H1 (cell line): ENCODE results near the gene SLC25A12. TPM values are rescaled to one million over a fixed set of nuclear protein-coding genes. Genes with fewer than 3 reads are reported as not detected.

ENCODE experiments used
- CTCF ChIA-PET: fragments of 300-600 bp; sonication (Branson Sonifier 250); formaldehyde crosslinking; loops from one replicate; lab custom pipeline; 2021; ENCODE audit not compliant: partially characterized antibody; lab: Charles Lee
- POLR2A ChIA-PET: fragments of 300-600 bp; sonication (Branson Sonifier 250); formaldehyde crosslinking; loops from one replicate; lab custom pipeline; 2021; ENCODE audit warnings: inconsistent platforms; ENCODE audit not compliant: partially characterized antibody; lab: Charles Lee
- DNase-seq, 2 experiments: peaks; one replicate each; pipeline versions ENCODE4 v3.0.0 to v3.0.0-alpha.2; 2010 to 2022; ENCODE audit warnings: low spot score in 2 of 2, low read depth in 1 of 2, mixed read lengths in 1 of 2
- FAIRE-seq: peaks from 2 replicates; lab custom pipeline; 2011; peaks lifted over from hg19 to GRCh38; lab: Jason Lieb, UNC
- H2AFZ ChIP-seq: 2 replicates; pipeline ENCODE4 v1.8.1; 2012; ENCODE audit warnings: low read length, inconsistent platforms
- H2AK5ac ChIP-seq: 2 replicates; pipeline ENCODE4 v1.6.1; 2013; ENCODE audit warnings: low read depth, low read length
- H2BK120ac ChIP-seq: replicated peaks from 2 replicates; pipeline ENCODE3; 2013; ENCODE audit warnings: low read depth, low read length, inconsistent platforms
- H2BK12ac ChIP-seq: 2 replicates; pipeline ENCODE4 v1.6.1; 2013; ENCODE audit warnings: low read depth, low read length
- H2BK15ac ChIP-seq: 2 replicates; pipeline ENCODE4 v1.6.1; 2013; ENCODE audit warnings: low read length
- H2BK20ac ChIP-seq: 2 replicates; pipeline ENCODE4 v1.6.1; 2013; ENCODE audit warnings: low read length
- H2BK5ac ChIP-seq: 2 replicates; pipeline ENCODE4 v1.6.1; 2013; ENCODE audit warnings: low read depth, low read length
- H3K14ac ChIP-seq: 2 replicates; pipeline ENCODE4 v1.6.1; 2013; ENCODE audit warnings: inconsistent platforms; ENCODE audit not compliant: insufficient read length
- H3K18ac ChIP-seq: 2 replicates; pipeline ENCODE4 v1.6.1; 2013; ENCODE audit warnings: low read length; ENCODE audit errors: extremely low read depth
- H3K23ac ChIP-seq: 2 replicates; pipeline ENCODE4 v1.6.1; 2013; ENCODE audit warnings: inconsistent platforms; ENCODE audit not compliant: insufficient read length
- H3K23me2 ChIP-seq: 2 replicates; pipeline ENCODE4 v1.6.1; 2013; ENCODE audit warnings: low read depth, low read length
- H3K27ac ChIP-seq: 2 replicates; pipeline ENCODE4 v1.6.1; 2011; ENCODE audit warnings: low read depth, low read length, inconsistent platforms
- H3K27me3 ChIP-seq, 4 experiments: replicated peaks in 1 of 4; 1 replicate in 1 of 4; 2 replicates in 3 of 4; pipeline versions ENCODE4 v1.6.1 to v1.8.1; 2011 to 2013; ENCODE audit warnings: low read length in 3 of 4, mild to moderate bottlenecking in 3 of 4, inconsistent platforms in 2 of 4, mixed read lengths in 2 of 4, moderate library complexity in 1 of 4; ENCODE audit not compliant: control insufficient read depth in 3 of 4, insufficient read depth in 3 of 4; ENCODE audit errors: extremely low read depth in 1 of 4
- H3K36me3 ChIP-seq, 4 experiments: 2 replicates each; pipeline versions ENCODE4 v1.6.1 to v1.8.1; 2011 to 2013; ENCODE audit warnings: mild to moderate bottlenecking in 4 of 4, low read length in 3 of 4, moderate library complexity in 2 of 4, control low read depth in 1 of 4, inconsistent platforms in 1 of 4; ENCODE audit not compliant: insufficient read depth in 4 of 4, control insufficient read depth in 2 of 4
- H3K4ac ChIP-seq: replicated peaks from 2 replicates; pipeline ENCODE3; 2013; ENCODE audit warnings: low read length, low read depth, mixed read lengths, inconsistent platforms; ENCODE audit not compliant: insufficient read length
- H3K4me1 ChIP-seq, 4 experiments: replicated peaks in 1 of 4; 1 replicate in 1 of 4; 2 replicates in 3 of 4; pipeline versions ENCODE4 v1.6.1 to v1.8.1; 2011 to 2013; ENCODE audit warnings: low read length in 3 of 4, inconsistent platforms in 2 of 4, mixed read lengths in 1 of 4; ENCODE audit not compliant: insufficient read depth in 4 of 4, control insufficient read depth in 3 of 4
- H3K4me2 ChIP-seq, 2 experiments: 2 replicates each; pipeline versions ENCODE4 v1.6.1 to v1.8.1; 2011 to 2013; ENCODE audit warnings: low read depth in 2 of 2, low read length in 2 of 2, control low read depth in 1 of 2, inconsistent platforms in 1 of 2, mild to moderate bottlenecking in 1 of 2; ENCODE audit not compliant: insufficient read depth in 1 of 2
- H3K4me3 ChIP-seq, 4 experiments: fragments of 200-600, 300-600 bp in 1 of 4; sonication (generic), shearing (Covaris generic), sonication (Bioruptor Twin) in 1 of 4; 2 replicates each; pipeline versions ENCODE4 v1.5.1 to v1.8.1; 2011 to 2016; ENCODE audit warnings: low read length in 4 of 4, low read depth in 3 of 4, control low read depth in 2 of 4, inconsistent platforms in 2 of 4, mild to moderate bottlenecking in 2 of 4, mixed read lengths in 1 of 4, moderate library complexity in 1 of 4; ENCODE audit not compliant: insufficient read depth in 2 of 4; ENCODE audit errors: extremely low read depth in 1 of 4
- H3K56ac ChIP-seq: replicated peaks from 2 replicates; pipeline ENCODE3; 2013; ENCODE audit warnings: low read depth, mild to moderate bottlenecking, mixed read lengths, low read length, inconsistent platforms; ENCODE audit not compliant: insufficient read length
- H3K79me1 ChIP-seq: 2 replicates; pipeline ENCODE4 v1.6.1; 2013; ENCODE audit warnings: low read depth, low read length, control low read depth
- H3K79me2 ChIP-seq, 2 experiments: 2 replicates each; pipeline versions ENCODE4 v1.6.1 to v1.8.1; 2012 to 2013; ENCODE audit warnings: low read length in 2 of 2, mild to moderate bottlenecking in 2 of 2, inconsistent platforms in 1 of 2; ENCODE audit not compliant: insufficient read depth in 2 of 2, control insufficient read depth in 1 of 2
- H3K9ac ChIP-seq, 4 experiments: replicated peaks in 1 of 4; 1 replicate in 1 of 4; 2 replicates in 3 of 4; pipeline versions ENCODE4 v1.6.1 to v1.8.1; 2011 to 2013; ENCODE audit warnings: low read depth in 3 of 4, low read length in 3 of 4, control low read depth in 2 of 4, mild to moderate bottlenecking in 2 of 4, moderate library complexity in 2 of 4, inconsistent platforms in 1 of 4; ENCODE audit errors: extremely low read depth in 1 of 4
- H3K9me3 ChIP-seq, 2 experiments: 2 replicates each; pipeline versions ENCODE4 v1.6.1 to v1.8.1; 2012 to 2013; ENCODE audit warnings: mild to moderate bottlenecking in 2 of 2, moderate library complexity in 2 of 2, control low read depth in 1 of 2, inconsistent platforms in 1 of 2, low read depth in 1 of 2, low read length in 1 of 2, mixed read lengths in 1 of 2; ENCODE audit not compliant: insufficient read depth in 2 of 2
- H4K20me1 ChIP-seq, 2 experiments: replicated peaks in 1 of 2; 2 replicates each; pipeline versions ENCODE3 to v1.8.1; 2011 to 2013; ENCODE audit warnings: inconsistent platforms in 2 of 2, low read length in 2 of 2, mild to moderate bottlenecking in 1 of 2; ENCODE audit not compliant: insufficient read depth in 2 of 2, control insufficient read depth in 1 of 2
- H4K5ac ChIP-seq: 2 replicates; pipeline ENCODE4 v1.6.1; 2013; ENCODE audit warnings: low read length, low read depth, mixed read lengths, inconsistent platforms; ENCODE audit not compliant: insufficient read length
- H4K8ac ChIP-seq: 2 replicates; pipeline ENCODE4 v1.8.0; 2013; ENCODE audit warnings: mild to moderate bottlenecking, moderate library complexity, low read length, inconsistent platforms; ENCODE audit not compliant: insufficient read depth; ENCODE audit errors: extremely low read depth
- H4K91ac ChIP-seq: replicated peaks from 2 replicates; pipeline ENCODE3; 2013; ENCODE audit warnings: low read length, mixed read lengths, inconsistent platforms; ENCODE audit not compliant: insufficient read length
- CBX8 ChIP-seq: fragments of 300-800, 300-1000 bp; sonication (generic); IDR thresholded peaks from 2 replicates; pipeline ENCODE4 v1.7.1; 2016; ENCODE audit warnings: low read depth, low read length, borderline replicate concordance
- CHD1 ChIP-seq: IDR thresholded peaks from 2 replicates; pipeline ENCODE4 v1.6.1; 2012; ENCODE audit warnings: low read depth, low read length, improper control_type of control experiment
- CHD2 ChIP-seq: IDR thresholded peaks from 2 replicates; pipeline ENCODE4 v1.6.1; 2012; ENCODE audit warnings: low read length, improper control_type of control experiment
- FOSL1 ChIP-seq: IDR thresholded peaks from 2 replicates; pipeline ENCODE4 v1.6.1; 2011; ENCODE audit warnings: mild to moderate bottlenecking, low read depth, low read length, moderate library complexity; ENCODE audit not compliant: insufficient read depth
- HDAC2 ChIP-seq, 2 experiments: fragments of 300-600 bp in 1 of 2; sonication (generic) in 1 of 2; IDR thresholded peaks; 2 replicates each; pipeline ENCODE4 v1.6.1; 2011 to 2012; ENCODE audit warnings: low read depth in 2 of 2, low read length in 2 of 2, mild to moderate bottlenecking in 2 of 2, moderate library complexity in 2 of 2, borderline replicate concordance in 1 of 2, inconsistent platforms in 1 of 2
- RAD21 ChIP-seq, 2 experiments: IDR thresholded peaks in 1 of 2; conservative IDR thresholded peaks in 1 of 2; 2 replicates each; pipeline ENCODE4 v1.6.1; 2011; ENCODE audit warnings: low read depth in 2 of 2, low read length in 2 of 2, improper control_type of control experiment in 1 of 2, inconsistent platforms in 1 of 2, mild to moderate bottlenecking in 1 of 2, moderate library complexity in 1 of 2
- RNF2 ChIP-seq: fragments of 200-900, 300-1000 bp; sonication (generic); IDR thresholded peaks from 2 replicates; pipeline ENCODE4 v1.7.1; 2016; ENCODE audit warnings: borderline replicate concordance, low read depth, mild to moderate bottlenecking, antibody characterized with exemption, low read length; ENCODE audit not compliant: poor library complexity, severe bottlenecking; ENCODE audit errors: missing control alignments
- RXRA ChIP-seq: IDR thresholded peaks from 2 replicates; pipeline ENCODE4 v1.6.1; 2011; ENCODE audit warnings: low read depth, mild to moderate bottlenecking, low read length, moderate library complexity; ENCODE audit not compliant: insufficient read depth
- TAF1 ChIP-seq: IDR thresholded peaks from 2 replicates; pipeline ENCODE4 v1.6.1; 2011; ENCODE audit warnings: mild to moderate bottlenecking, low read depth, low read length
- TCF12 ChIP-seq: IDR thresholded peaks from 2 replicates; pipeline ENCODE4 v1.6.1; 2011; ENCODE audit warnings: low read depth, mild to moderate bottlenecking, low read length
- YY1 ChIP-seq: IDR thresholded peaks from 2 replicates; pipeline ENCODE4 v1.6.1; 2011; ENCODE audit warnings: low read depth, mild to moderate bottlenecking, low read length
- ZNF274 ChIP-seq: IDR thresholded peaks from 2 replicates; pipeline ENCODE4 v1.7.0; 2012; ENCODE audit warnings: low read length, borderline replicate concordance; ENCODE audit errors: extremely low read depth
- WGBS, 2 experiments: shearing (Covaris generic) in 1 of 2; methylation state at CpG; one replicate each; pipeline versions ENCODE4 v1.1.6 to v1.1.7; 2013 to 2015; ENCODE audit warnings: low lambda C conversion rate in 2 of 2, mixed read lengths in 2 of 2, inconsistent platforms in 1 of 2, low coverage in 1 of 2, missing lambda C conversion rate in 1 of 2; ENCODE audit not compliant: insufficient replicate concordance in 2 of 2, insufficient coverage in 1 of 2, insufficient read length in 1 of 2; ENCODE audit errors: extremely low coverage in 1 of 2, missing lambda C conversion rate in 1 of 2; 5-methylcytosine and 5-hydroxymethylcytosine counted together
- polyA plus RNA-seq, 7 experiments: library from polyadenylated mRNA; depleted of rRNA in 3 of 7; stranded (reverse) in 5 of 7; unstranded in 2 of 7; fragments of >200 nt in 5 of 7; fragments of 200-250 nt in 2 of 7; gene quantifications; 1 replicate in 5 of 7; 2 replicates in 1 of 7; 4 replicates in 1 of 7; pipeline versions ENCODE4 v1.2.1 to v1.2.3, GENCODE V29; 2011 to 2013; ENCODE audit warnings: missing spikeins in 2 of 7, mixed read lengths in 2 of 7
- total RNA-seq: library from RNA; stranded (reverse); fragmentation: NEBNext Ultra II Directional; extraction: Animal tissue kit (Norgen Biotek cat#: 25700); gene quantifications from 2 replicates; pipeline ENCODE4 v1.2.1, GENCODE V29; 2021

SLC25A12 gene
- total and polyA plus RNA-seq, 2 of the 8 experiments (the other 6 are each of a cell fraction or from before 2014, with no cell fraction given), result 7.7 to 10.2 TPM

DNA sequence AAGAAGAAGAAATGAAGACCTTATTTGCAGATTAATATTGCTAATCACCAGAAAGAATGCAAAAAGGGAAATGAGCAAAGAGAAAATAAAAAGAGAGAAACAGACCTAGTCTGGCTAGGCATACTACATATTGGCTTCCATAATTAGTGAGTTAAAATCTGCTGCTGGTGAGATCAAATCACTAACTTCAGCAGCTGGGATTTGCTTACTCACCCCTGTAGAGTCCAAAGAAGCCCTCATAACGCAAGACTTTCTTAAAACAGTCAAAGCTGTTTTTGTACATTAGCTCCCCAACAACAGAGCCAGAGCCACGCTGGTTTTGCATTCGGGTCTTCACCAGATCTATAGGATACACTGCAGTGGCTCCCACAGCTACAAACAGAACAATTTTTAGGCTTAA, 80.9 kb downstream of the SLC25A12 start:
- no peak overlapping the region for H2AFZ ChIP-seq
- H4K20me1 ChIP-seq, result no peaks in the 10 kb centered on the region
- no peak overlapping the region for H2BK12ac ChIP-seq
- no peak overlapping the region for H2BK5ac ChIP-seq
- ChIA-PET CTCF (interaction anchor here (0.5 to 1.5 kb wide), 6 partner anchors 9 to 275 kb away, joined by 3 to 6 read pairs (median 3); no protein-coding TSS in a partner anchor), POLR2A (interaction anchor here (0.7 to 1.4 kb wide), 2 partner anchors 11 to 65 kb away, joined by 3 to 5 read pairs; no protein-coding TSS in a partner anchor)
- no peaks in the 10 kb centered on the region for H3K4me1 ChIP-seq
- H3K27ac ChIP-seq, result no peak overlapping the region
- no peak overlapping the region for H3K4me2 ChIP-seq
- no peak overlapping the region for H2BK20ac ChIP-seq
- no peaks in the 10 kb centered on the region for H3K27me3 ChIP-seq
- no peaks in the 10 kb centered on the region for H3K79me1 ChIP-seq
- H3K9me3 ChIP-seq, result no peaks in the 10 kb centered on the region
- H3K79me2 ChIP-seq, result no peaks in the 10 kb centered on the region
- FAIRE-seq (no peak), DNase-seq (no peak)
- H2AK5ac ChIP-seq, result no peak overlapping the region
- no peak overlapping the region for H3K9ac ChIP-seq
- no peak overlapping the region for H3K4me3 ChIP-seq
- no peak overlapping the region for H2BK15ac ChIP-seq
- no peaks in the 10 kb centered on the region for H3K36me3 ChIP-seq
- H4K5ac ChIP-seq, result no peak overlapping the region
- H3K4ac ChIP-seq, result no peak overlapping the region
- H4K91ac ChIP-seq, result no peak overlapping the region
- H3K56ac ChIP-seq, result no peak overlapping the region
- no peak overlapping the region for H3K18ac ChIP-seq
- H3K14ac ChIP-seq, result no peak overlapping the region
- no peak overlapping the region for H3K23ac ChIP-seq
- no peak overlapping the region for H2BK120ac ChIP-seq
- 95% methylated on average over 3 of the region's 3 CpGs; no CpG with 5 or more reads in 1 of the 2 experiments for WGBS, 2 experiments
- no peak overlapping the region for H4K8ac ChIP-seq
- H3K23me2 ChIP-seq, result no peaks in the 10 kb centered on the region
- TF ChIP-seq RNF2, result no peak
- no peak for TF ChIP-seq HDAC2 (IDR thresholded peaks at IDR 0.05; ENCODE audit: borderline replicate concordance in 1 of 2, low read depth in 2 of 2, low read length in 2 of 2)
- TF ChIP-seq CBX8, result no peak
- TF ChIP-seq TCF12, result no peak
- TF ChIP-seq ZNF274, result no peak
- no peak for TF ChIP-seq YY1
- TF ChIP-seq CHD2, result no peak
- no peak for TF ChIP-seq TAF1
- no peak for TF ChIP-seq RAD21 (IDR thresholded peaks at IDR 0.05 in 1 of 2, conservative IDR thresholded peaks at IDR 0.05 in 1 of 2; ENCODE audit: low read depth in 2 of 2, low read length in 2 of 2)
- no peak for TF ChIP-seq RXRA
- TF ChIP-seq CHD1, result no peak
- TF ChIP-seq FOSL1, result no peak
